Limb (tissue), 2 donors: ENCODE data around the gene CCND1.

Experiments used
- DNase-seq, 2 donors: peaks; one replicate each; pipeline ENCODE4 v3.0.0-alpha.2; 2016; ENCODE audit errors: extremely low spot score in 2 of 2

The CCND1 gene

GRCh38 chr11:69664901-69665300 lies 23.9 kb downstream of the CCND1 start:
- DNase-seq, result no peak

GRCh38 chr11:69665669-69666068 lies 24.7 kb downstream of the CCND1 start:
- DNase-seq, result no peak

GRCh38 chr11:69666261-69666660 lies 25.3 kb downstream of the CCND1 start:
- no peak for DNase-seq

GRCh38 chr11:69666752-69667536 lies 26.0 kb downstream of the CCND1 start:
- DNase-seq, result no peak

- DNase-seq, result no peak
These were observed 27.0 kb downstream of the CCND1 start for GRCh38 chr11:69667619-69668604.

GRCh38 chr11:69669486-69669885 lies 28.5 kb downstream of the CCND1 start:
- no peak for DNase-seq

GRCh38 chr11:69670158-69670845 lies 29.3 kb downstream of the CCND1 start:
- peak; percentile 86 to 90 for DNase-seq

- no peak for DNase-seq
These were observed 30.9 kb downstream of the CCND1 start for GRCh38 chr11:69671734-69672465.

GRCh38 chr11:69674267-69674885 lies 33.4 kb downstream of the CCND1 start:
- peak in 1 of 2 donors; percentile 60 for DNase-seq

GRCh38 chr11:69674886-69675714 lies 34.1 kb downstream of the CCND1 start, which contains the start of gene LTO1:
Gene LTO1 (minus strand): TSS chr11:69675353. CDS start chr11:69675239, 114 bp downstream.
- peak; percentile 95 to 99 for DNase-seq

GRCh38 chr11:69677749-69678148 lies 36.8 kb downstream of the CCND1 start:
- no peak for DNase-seq

GRCh38 chr11:69680688-69681087 lies 39.7 kb downstream of the CCND1 start:
- no peak for DNase-seq

- DNase-seq, result no peak
These were observed 41.3 kb downstream of the CCND1 start for GRCh38 chr11:69682221-69682620.

GRCh38 chr11:69682681-69683326 lies 41.8 kb downstream of the CCND1 start:
- no peak for DNase-seq

- no peak for DNase-seq
These were observed 42.9 kb downstream of the CCND1 start for GRCh38 chr11:69683764-69684333.

- DNase-seq, result no peak
These were observed 43.7 kb downstream of the CCND1 start for GRCh38 chr11:69684651-69685050.

GRCh38 chr11:69685348-69685747 lies 44.4 kb downstream of the CCND1 start:
- DNase-seq, result no peak

GRCh38 chr11:69686452-69686851 lies 45.5 kb downstream of the CCND1 start:
- DNase-seq, result no peak

- DNase-seq, result no peak
These were observed 45.9 kb downstream of the CCND1 start for GRCh38 chr11:69686856-69687255.
